ENCODE data around the gene PDS5B.
"Not testable (repeated sequence)": the region's sequence is repeated elsewhere in the genome, so short reads cannot be mapped to it uniquely, and the experiment has no call there.

Gene PDS5B

GRCh38 chr13:32728327-32728726 is 142.1 kb downstream of the PDS5B start:
- DNase-seq: no peak

- not testable (repeated sequence) for DNase-seq
Measured at GRCh38 chr13:32729097-32729496, 142.8 kb downstream of the PDS5B start.

DNA sequence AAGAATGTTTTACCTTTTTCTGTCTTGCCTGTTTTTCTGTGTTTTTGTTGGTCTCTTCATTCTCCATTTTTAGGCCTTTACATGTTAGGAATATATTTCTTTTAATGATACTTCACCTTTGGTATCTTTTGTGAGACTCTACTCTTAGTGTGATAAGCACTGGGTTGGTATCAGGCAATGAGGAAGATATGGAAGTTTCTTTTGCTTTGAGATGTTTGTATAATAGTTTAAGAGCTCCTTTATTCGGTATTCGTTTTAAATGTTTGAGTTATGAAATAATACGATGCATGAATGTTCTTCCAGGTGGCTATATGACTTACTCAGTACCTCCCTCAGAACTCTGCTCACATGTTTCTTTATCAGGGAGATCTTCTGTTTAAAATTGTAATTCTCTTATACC is 144.8 kb downstream of the PDS5B start:
- no peak for DNase-seq

- no peak for DNase-seq
Measured at GRCh38 chr13:32731576-32731975, 145.3 kb downstream of the PDS5B start.

DNA sequence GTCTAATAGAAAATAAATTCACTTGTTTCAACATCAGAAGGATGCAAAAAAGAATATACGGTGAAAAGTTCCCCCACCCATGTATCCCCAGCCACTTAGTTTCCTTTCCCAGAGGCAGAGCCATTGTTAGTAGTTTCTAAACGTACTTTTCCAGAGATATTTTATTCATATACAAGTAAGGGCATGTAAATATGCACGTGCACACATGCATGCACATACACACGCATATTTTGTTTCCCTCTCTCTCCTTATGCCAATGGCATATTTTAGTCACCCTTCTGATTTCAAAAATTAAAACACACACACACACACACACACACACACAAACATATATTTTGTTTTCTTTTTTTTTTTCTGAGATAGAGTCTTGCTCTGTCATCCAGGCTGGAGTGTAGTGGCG is 147.4 kb downstream of the PDS5B start:
- no peak for DNase-seq

DNA sequence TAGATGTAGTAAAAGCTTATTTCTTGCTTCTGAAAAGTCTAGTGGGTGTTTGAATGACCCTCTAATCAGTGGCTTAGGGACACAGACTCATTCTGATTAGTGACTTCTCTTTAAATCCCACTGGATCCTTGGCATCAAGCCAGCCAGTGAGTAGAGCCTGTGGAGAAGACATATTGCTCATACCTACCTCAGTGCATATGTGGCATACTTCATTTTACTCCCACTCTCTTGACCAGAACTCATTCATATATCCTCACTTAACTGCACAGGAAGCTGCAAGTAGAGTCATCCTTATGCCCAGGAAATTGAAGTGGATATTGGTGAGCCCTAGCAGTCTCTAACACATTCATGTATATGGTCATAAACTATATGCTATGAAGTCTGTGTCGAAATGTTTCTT is 148.3 kb downstream of the PDS5B start:
- peak; percentile 71 for DNase-seq

GRCh38 chr13:32735859-32736258 is 149.6 kb downstream of the PDS5B start:
- no peak for DNase-seq

DNA sequence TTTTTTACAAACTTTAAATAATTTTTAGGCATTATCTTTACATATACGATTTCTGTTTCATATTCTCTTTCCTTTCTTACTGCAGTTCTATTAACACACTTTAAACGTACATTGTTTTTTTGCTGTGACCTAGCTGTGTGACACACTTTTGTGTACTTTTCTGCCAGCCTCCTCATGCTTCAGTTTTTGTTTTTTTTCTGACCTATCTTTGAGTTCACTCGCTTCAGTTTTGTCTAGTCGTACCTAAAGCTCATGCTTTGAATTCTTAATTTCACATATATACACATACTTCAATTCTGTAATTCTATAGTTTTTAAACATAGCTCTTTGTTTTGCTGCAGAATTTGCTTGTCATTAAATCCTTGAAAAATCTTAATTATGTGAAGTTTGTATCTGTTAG is 150.4 kb downstream of the PDS5B start:
- DNase-seq: no peak

- DNase-seq: no peak
Measured at GRCh38 chr13:32737111-32737571, 150.9 kb downstream of the PDS5B start.

- DNase-seq: no peak
Measured at GRCh38 chr13:32737679-32738078, 151.4 kb downstream of the PDS5B start.

DNA sequence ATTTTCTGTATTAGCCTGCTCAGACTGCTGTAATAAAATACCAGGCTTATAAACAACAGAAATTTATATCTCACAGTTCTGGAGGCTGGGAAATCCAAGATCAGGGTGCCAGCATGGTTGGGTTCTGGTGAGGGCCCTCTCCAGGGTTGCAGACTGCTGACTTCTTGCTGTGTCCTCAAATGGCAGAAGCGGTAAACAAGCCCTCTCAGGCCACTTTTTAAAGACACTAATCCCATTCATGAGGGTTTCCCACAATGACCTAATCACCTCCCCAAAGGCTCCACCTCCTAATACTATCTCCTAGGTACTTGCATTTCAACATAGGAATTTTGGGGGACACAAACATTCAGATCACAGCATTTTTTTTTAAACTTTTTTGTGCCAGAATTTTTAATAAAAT is 159.3 kb downstream of the PDS5B start:
- no peak for DNase-seq

GRCh38 chr13:32746474-32746873 is 160.2 kb downstream of the PDS5B start:
- peak; percentile 66 for DNase-seq

GRCh38 chr13:32748305-32748704 is 162.1 kb downstream of the PDS5B start:
- no peak for DNase-seq

- no peak for DNase-seq
Measured at GRCh38 chr13:32751340-32751739, 165.1 kb downstream of the PDS5B start.

- DNase-seq: no peak
Measured at GRCh38 chr13:32752311-32752710, 166.1 kb downstream of the PDS5B start.

GRCh38 chr13:32752997-32753606 is 166.8 kb downstream of the PDS5B start:
- DNase-seq: no peak

DNA sequence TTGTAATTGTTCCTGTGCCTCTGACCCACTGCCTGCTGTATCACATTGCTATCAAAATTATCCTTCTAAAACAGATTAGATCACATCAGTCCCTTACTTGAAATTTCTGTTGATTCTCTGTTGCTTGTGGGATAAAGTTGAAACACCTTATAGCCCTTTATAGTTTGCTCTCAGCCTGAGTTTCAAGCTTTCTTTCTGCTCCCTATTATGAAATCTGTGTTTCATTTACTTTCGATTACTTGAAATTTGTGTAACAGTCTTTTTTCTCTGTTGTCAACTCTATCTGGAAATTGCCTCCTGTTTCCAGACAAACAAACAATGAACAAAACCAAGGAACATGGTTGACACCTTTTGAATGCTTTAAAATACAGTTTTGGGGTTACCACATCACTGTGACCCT is 167.9 kb downstream of the PDS5B start:
- DNase-seq: no peak

- DNase-seq: no peak
Measured at GRCh38 chr13:32759152-32759551, 172.9 kb downstream of the PDS5B start.

GRCh38 chr13:32761472-32761871 is 175.2 kb downstream of the PDS5B start:
- no peak for DNase-seq

DNA sequence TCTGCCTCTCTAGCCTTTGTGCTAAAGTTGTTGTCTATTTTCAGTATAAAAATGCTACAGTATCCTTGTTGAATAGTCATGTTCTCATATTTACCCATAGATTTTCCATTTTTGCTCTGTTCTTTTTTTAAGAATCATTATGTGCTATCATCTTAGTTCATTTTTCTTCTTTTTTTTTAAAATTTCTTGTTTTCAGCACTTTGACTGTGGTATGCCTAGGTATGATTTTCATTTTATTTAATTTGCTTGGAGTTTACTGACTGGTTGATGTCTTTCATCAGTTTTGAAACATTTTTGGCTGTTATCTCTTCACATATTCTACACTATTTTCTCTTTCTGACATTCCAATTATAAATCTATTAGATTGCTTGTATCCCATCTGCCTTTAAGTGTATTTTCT is 192.9 kb downstream of the PDS5B start:
- DNase-seq: no peak

DNA sequence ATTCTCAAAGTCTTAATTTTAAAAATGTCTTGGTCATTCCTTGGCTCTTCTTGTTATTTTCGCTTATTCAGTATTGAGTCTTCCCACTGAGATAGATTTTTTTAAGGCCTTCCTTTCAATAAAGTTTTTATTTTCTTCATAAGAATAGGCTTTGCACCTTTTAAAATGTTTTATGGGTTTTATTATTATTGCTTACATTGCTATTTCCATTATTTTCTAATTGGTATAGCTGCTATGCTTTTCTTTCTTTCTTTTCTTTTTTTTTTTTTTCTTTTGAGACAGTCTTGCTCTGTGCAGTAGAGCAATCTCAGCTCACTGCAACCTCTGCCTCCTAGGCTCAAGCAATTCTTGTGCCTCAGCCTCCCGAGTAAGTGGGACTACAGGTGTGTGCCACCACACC is 195.7 kb downstream of the PDS5B start:
- no peak for DNase-seq

DNA sequence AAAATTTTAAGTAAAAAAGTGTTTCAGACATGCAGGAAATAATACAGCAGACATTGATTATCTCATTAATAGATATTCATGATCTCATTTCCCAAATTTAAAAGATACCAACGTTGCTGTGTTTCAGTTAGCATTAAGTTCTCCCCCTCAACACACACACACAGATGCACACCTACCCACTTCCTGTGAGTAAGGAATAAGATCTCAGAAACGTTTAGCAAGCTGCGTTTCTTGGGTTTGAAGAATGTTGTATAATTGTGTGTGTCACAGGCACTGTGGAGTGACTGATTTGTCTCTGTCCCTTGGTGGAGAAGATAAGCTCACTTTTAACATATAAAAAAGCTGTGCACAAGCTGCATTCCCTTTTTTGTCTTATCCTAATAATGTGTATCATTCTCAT is 196.8 kb downstream of the PDS5B start:
- peak; percentile 4 for DNase-seq

DNA sequence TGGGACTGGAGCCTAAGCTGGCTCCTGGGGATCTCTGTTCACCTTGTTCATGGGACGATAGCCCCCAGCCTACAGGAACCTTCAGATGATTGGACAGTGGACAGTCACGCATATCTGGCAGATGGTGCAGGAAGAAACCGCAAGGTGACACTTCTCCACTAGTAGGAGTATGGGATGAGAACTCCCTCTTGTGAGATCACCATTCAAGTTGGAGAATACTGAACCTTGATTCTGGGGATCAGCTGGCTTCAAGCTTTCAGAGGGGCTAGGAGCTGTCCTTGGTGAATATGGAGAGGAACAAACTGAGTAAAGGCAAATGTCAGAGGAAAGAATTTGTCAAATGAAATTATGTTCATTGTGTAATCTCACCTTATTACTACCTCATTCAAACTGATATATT is 204.5 kb downstream of the PDS5B start:
- peak; percentile 4 for DNase-seq

DNA sequence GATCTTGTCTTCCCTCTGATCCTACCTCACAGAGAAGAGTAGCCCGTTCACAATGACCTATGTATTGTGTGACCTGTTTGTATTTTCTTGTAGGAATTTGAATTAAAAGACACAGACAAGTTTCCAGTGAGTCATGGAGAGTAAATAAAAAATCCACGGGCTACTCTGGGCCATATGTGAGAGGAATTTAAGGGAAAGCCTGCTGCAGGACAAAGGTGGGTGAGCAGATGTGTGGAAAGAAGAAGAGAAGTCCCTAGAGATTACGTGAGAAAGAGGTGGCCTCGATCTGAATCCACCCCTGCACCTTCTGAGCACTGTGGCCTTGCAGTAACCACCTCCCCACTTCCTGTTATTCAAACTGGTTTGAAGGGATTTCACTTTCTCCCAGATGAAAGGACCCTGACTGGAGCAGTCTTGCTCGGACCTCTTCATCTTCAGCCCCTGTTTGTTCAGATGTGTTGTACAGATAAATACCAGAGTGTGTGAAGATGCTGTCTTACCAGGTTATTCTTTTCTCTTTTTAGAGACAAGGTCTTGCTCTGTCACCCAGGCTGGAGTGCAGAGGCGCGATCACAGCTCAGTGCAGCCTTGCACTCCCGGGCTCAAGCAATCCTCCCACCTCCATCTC is 205.4 kb downstream of the PDS5B start:
- DNase-seq: no peak

DNA sequence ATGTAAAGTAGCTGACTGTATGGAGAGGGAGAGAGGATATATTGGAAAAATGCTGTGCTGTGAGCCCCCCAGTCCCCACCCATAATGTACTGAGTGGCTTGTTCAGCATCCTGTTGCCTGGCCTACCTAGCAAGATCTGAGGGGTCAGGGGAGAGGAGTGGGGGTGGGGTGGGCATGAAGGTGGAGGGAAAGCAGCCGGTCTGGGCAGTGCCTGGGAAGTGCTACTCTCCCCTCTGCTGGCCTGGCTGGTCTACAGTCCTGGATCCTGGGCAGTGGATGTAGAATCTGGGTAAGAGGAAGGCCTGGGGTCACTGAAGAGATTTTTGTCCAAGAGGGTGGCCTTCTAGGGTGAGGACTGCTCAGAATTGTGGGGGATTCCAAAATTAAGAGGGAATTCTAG is 210.5 kb downstream of the PDS5B start:
- no peak for DNase-seq

All from fibroblast of skin of scalp (primary cell).